Upper lobe of left lung (tissue), 6 donors: Measurements from ENCODE around the gene PEX26. TPM values are rescaled to one million over a fixed set of nuclear protein-coding genes. Genes with fewer than 3 reads are reported as not detected.

Experiments used
- ATAC-seq, 2 donors: fragments of 200-7000 bp; cut with Tn5 transposase; one replicate each; pipeline ENCODE4 v1.9.1; 2022; ENCODE audit warnings: mild to moderate bottlenecking in 2 of 2, moderate library complexity in 2 of 2; ENCODE audit not compliant: low FRiP score in 2 of 2
- DNase-seq, 2 donors: peaks; one replicate each; pipeline ENCODE4 v3.0.0-alpha.2; 2019 to 2020
- H3K27ac ChIP-seq, 4 donors: fragments of 200-600 bp; sonication (generic); one replicate each; pipeline ENCODE4 v1.5.1; 2016 to 2019
- H3K27me3 ChIP-seq, 4 donors: fragments of 200-600 bp; sonication (generic); one replicate each; pipeline ENCODE4 v1.5.1; 2017 to 2019
- H3K36me3 ChIP-seq, 4 donors: fragments of 200-600 bp; sonication (generic); one replicate each; pipeline ENCODE4 v1.5.1; 2016 to 2019
- H3K4me1 ChIP-seq, 4 donors: fragments of 200-600 bp; sonication (generic); one replicate each; pipeline ENCODE4 v1.5.1; 2018 to 2019
- H3K4me3 ChIP-seq, 4 donors: fragments of 200-600 bp; sonication (generic); one replicate each; pipeline ENCODE4 v1.5.1; 2017 to 2019; ENCODE audit warnings: mild to moderate bottlenecking in 2 of 4, moderate library complexity in 1 of 4
- H3K9me3 ChIP-seq, 4 donors: fragments of 200-600 bp; sonication (generic); one replicate each; pipeline ENCODE4 v1.5.1; 2018 to 2019
- CTCF ChIP-seq, 6 experiments: fragments of 450-650 bp in 4 of 6; fragments of 200-600 bp in 2 of 6; sonication (generic) in 2 of 6; IDR thresholded peaks; one replicate each; pipeline ENCODE4 v1.5.1; 2016 to 2019; ENCODE audit warnings: antibody characterized with exemption in 6 of 6
- EP300 ChIP-seq, 4 donors: sonication (generic); formaldehyde crosslinking; IDR thresholded peaks; one replicate each; pipeline ENCODE4 v1.5.1; 2017; ENCODE audit warnings: antibody characterized with exemption in 4 of 4, control low read depth in 2 of 4
- POLR2A ChIP-seq, 4 donors: fragments of 450-650 bp; IDR thresholded peaks; one replicate each; pipeline ENCODE4 v1.5.1; 2016 to 2017; ENCODE audit warnings: antibody characterized with exemption in 4 of 4, mild to moderate bottlenecking in 2 of 4
- POLR2AphosphoS5 ChIP-seq, 2 donors: sonication (generic); formaldehyde crosslinking; IDR thresholded peaks; one replicate each; pipeline ENCODE4 v1.5.1; 2017; ENCODE audit warnings: antibody characterized with exemption in 2 of 2
- WGBS, 2 donors: methylation state at CpG; one replicate each; pipeline ENCODE4 v1.1.5; 2017 to 2018; 5-methylcytosine and 5-hydroxymethylcytosine counted together
- total RNA-seq, 6 donors: library from RNA; depleted of rRNA in 4 of 6; stranded (reverse); fragments of >200 nt in 4 of 6; gene quantifications; one replicate each; pipeline versions ENCODE4 v1.1.0 to v1.2.1, GENCODE V29; 2016 to 2021
- donor health status: DM: no; HTN: no; CAD: no; lungs with moderate emphysema.
- donor health status: DM: no; HTN: yes; CAD: no; lungs with severe emphysema.

The PEX26 gene
- total RNA-seq, 6 donors from 2014 or later, result 17.2 to 42.1 (median 32.9) TPM

DNA sequence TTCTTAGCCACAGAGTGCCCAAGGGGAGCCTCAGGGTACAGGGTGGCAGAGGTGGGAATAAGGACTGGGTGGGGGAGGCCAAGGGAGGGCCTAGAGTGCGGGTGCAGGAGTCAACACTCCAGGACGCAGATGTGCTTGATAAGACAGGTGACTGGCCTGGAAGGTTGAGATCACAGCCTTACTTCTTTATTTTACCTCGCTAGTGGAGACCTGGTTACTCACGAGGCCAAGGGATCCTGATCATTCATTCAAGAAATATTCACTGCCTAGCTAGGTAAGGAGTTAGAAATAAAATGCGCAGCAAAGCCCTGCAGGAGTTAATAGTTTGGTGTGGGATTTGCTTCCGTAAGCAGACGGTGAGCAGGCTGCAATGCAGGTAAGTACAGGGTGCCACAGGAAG lies 13.2 kb upstream of the PEX26 start:
- DNase-seq, result no peak

DNA sequence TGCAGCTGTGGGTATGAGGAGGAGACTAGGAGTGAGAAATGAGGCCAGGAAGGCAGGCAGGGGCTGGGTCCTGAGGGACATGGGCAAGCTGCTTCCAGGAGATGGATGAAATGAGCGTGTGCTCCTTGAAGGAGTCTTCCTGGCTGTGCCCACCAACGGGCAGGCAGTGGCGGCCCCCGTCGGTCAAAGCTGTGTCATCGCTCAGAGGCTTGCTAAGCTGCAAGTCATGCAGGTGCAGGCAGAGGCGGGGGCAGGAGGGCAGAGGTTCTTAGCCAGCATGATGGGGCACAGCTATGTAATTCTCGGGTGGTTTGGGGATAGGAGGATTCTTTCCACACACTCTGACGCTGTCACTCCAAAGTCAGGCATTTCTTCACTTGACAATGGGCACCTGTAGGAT lies 12.5 kb upstream of the PEX26 start:
- TF ChIP-seq EP300 (IDR thresholded peaks at IDR 0.05), result no peak
- no peak for TF ChIP-seq POLR2A (IDR thresholded peaks at IDR 0.05)
- no peak for TF ChIP-seq POLR2AphosphoS5 (IDR thresholded peaks at IDR 0.05)
- H3K27me3 ChIP-seq, result no peaks in the 10 kb centered on the region
- H3K4me1 ChIP-seq, result no peaks in the 10 kb centered on the region
- DNase-seq (peak in 1 of 2 donors; percentile 42), ATAC-seq (no peak)
- H3K4me3 ChIP-seq, result no peak overlapping the region
- no peaks in the 10 kb centered on the region for H3K9me3 ChIP-seq
- no peak overlapping the region for H3K27ac ChIP-seq
- 57 to 73% methylated on average over 9 of the region's 9 CpGs for WGBS, 2 donors
- H3K36me3 ChIP-seq, result no peaks in the 10 kb centered on the region

More for the DNA sequence above, 13.2 kb upstream of the PEX26 start:
- Histone ChIP-seq H3K27ac (no peak overlapping the region), H3K9me3 (no peaks in the 10 kb centered on the region), H3K4me1 (no peaks in the 10 kb centered on the region), H3K27me3 (no peaks in the 10 kb centered on the region), H3K4me3 (no peak overlapping the region), H3K36me3 (no peaks in the 10 kb centered on the region)
- TF ChIP-seq POLR2AphosphoS5 (IDR thresholded peaks at IDR 0.05) (no peak), POLR2A (IDR thresholded peaks at IDR 0.05) (no peak), CTCF (IDR thresholded peaks at IDR 0.05) (no peak), EP300 (IDR thresholded peaks at IDR 0.05) (no peak)
- 83 to 89% methylated on average over 7 of the region's 7 CpGs for WGBS, 2 donors
- ATAC-seq, result no peak

DNA sequence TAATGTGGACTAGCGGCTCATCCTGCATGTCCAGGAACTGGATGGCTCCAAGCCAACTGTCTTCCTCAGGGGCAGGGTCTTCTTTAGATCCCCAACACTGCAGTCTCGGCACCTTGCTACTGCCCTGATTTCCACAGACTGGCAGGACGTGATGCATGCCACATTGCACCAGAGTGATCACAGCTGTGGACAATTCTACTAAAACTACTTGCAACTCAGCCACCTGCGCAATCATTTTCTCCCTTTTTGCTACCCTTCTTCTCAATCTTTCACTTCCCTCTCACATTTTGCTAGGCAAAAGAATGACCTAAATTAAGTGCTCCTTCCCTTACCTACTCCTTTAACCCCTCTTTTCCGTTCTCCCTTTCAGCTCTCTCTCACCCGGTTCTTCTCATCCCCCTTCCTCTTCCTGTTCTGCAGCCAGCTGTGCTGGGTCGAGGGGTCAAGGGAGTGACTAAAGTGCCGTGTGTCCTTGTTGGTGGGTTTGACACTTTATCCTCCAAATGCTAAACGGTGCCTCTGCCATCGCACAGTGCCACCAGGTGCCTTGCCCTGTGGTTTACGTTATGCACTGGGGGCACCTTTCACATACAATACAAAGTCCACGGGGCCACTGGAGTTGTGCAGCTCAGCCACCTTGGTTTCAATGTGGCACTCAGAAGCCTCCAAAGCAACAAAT lies 11.5 kb upstream of the PEX26 start:
- no peaks in the 10 kb centered on the region for H3K4me1 ChIP-seq
- no peak overlapping the region for H3K27ac ChIP-seq
- TF ChIP-seq POLR2AphosphoS5 (IDR thresholded peaks at IDR 0.05) (no peak), CTCF (IDR thresholded peaks at IDR 0.05) (no peak), POLR2A (IDR thresholded peaks at IDR 0.05) (no peak), EP300 (IDR thresholded peaks at IDR 0.05) (no peak)
- H3K27me3 ChIP-seq, result no peaks in the 10 kb centered on the region
- DNase-seq (no peak), ATAC-seq (no peak)
- H3K4me3 ChIP-seq, result no peak overlapping the region
- H3K36me3 ChIP-seq, result no peaks in the 10 kb centered on the region
- H3K9me3 ChIP-seq, result no peaks in the 10 kb centered on the region
- 42 to 47% methylated on average over 11 to 12 of the region's 12 CpGs for WGBS, 2 donors

DNA sequence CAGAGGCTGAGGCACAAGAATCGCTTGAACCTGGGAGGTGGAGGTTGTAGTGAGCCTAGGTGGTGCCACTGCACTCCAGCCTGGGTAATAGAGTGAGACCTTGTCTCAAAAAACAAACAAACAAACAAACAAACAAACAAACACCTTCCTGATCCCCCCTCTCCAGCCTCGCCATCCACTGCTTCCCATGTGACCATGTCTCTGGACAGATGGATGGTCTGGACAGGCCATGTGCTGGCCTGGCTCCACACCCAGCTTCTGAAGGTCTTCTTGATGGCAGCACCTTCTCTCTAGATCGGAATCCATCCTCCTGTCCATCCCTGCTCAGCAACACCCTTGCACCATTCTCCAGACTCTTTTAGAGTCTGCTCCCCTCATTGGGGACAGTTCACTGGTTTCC lies 10.7 kb upstream of the PEX26 start:
- TF ChIP-seq POLR2AphosphoS5 (IDR thresholded peaks at IDR 0.05) (no peak), EP300 (IDR thresholded peaks at IDR 0.05) (no peak), CTCF (IDR thresholded peaks at IDR 0.05) (no peak), POLR2A (IDR thresholded peaks at IDR 0.05) (no peak)
- H3K4me3 ChIP-seq, result no peak overlapping the region
- no peaks in the 10 kb centered on the region for H3K36me3 ChIP-seq
- H3K27ac ChIP-seq, result no peak overlapping the region
- H3K4me1 ChIP-seq, result no peaks in the 10 kb centered on the region
- H3K27me3 ChIP-seq, result no peaks in the 10 kb centered on the region
- DNase-seq (no peak), ATAC-seq (no peak)
- 86 to 89% methylated on average over 3 of the region's 3 CpGs for WGBS, 2 donors
- H3K9me3 ChIP-seq, result no peaks in the 10 kb centered on the region

DNA sequence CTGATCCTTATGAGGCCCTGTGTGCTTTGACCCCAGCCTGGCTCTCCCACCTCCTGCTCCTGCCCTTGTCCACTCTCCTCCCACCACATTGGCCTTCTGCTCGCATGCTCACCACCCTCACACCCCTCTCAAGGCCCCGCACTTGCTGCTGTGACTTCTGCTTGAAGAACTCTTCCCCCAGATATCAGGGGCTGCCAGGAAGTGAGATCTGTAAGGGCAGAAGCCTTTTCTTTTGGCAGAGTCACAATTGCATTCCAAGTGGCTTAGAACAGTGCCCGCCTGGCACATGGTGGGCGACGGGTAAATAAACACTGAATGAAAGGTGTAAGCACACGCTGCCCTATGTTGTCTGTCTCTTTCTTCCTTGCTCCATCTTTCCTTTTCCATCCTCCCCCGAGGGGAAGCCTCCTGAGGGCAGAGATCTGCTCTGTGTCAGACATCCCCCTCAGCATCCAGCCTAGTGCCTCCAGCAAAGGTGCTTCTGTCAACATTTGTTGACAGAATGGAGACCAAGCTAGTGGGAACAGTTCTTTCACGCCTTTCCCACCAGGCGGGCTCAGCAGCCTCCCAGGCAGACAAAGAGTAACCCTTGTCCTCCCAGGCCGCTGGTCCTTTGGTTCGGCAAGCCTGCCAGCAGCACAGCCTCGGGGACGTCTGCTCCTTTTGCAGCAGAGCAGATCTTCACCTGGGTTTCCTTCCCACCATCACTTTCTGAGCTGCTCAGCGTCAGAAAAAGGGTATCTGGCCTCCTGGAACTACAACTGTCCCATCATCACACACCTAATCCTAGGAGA lies 10.0 kb upstream of the PEX26 start:
- no peaks in the 10 kb centered on the region for H3K9me3 ChIP-seq
- no peak for TF ChIP-seq POLR2A (IDR thresholded peaks at IDR 0.05)
- TF ChIP-seq EP300 (IDR thresholded peaks at IDR 0.05), result no peak
- TF ChIP-seq CTCF (IDR thresholded peaks at IDR 0.05), result no peak
- no peak for TF ChIP-seq POLR2AphosphoS5 (IDR thresholded peaks at IDR 0.05)
- H3K4me1 ChIP-seq, result no peaks in the 10 kb centered on the region
- H3K4me3 ChIP-seq, result no peak overlapping the region
- H3K27ac ChIP-seq, result no peak overlapping the region
- H3K27me3 ChIP-seq, result no peaks in the 10 kb centered on the region
- ATAC-seq, result no peak
- 75 to 80% methylated on average over 11 to 14 of the region's 14 CpGs for WGBS, 2 donors
- H3K36me3 ChIP-seq, result no peaks in the 10 kb centered on the region
- no peak for DNase-seq
